Stimulated activated CD8-positive, alpha-beta memory T cell treated with anti-CD3 and anti-CD28 coated beads, Interleukin-15, amount 100 ng/mL, for 1 hour (primary cell): ENCODE results near the gene HBA2.
"Not testable (repeated sequence)": the region's sequence is repeated elsewhere in the genome, so short reads cannot be mapped to it uniquely, and the experiment has no call there.

Experiments
- DNase-seq: peaks from one replicate; pipeline ENCODE4 v3.0.0-alpha.2; 2020; ENCODE audit warnings: low read depth

The HBA2 gene

DNA sequence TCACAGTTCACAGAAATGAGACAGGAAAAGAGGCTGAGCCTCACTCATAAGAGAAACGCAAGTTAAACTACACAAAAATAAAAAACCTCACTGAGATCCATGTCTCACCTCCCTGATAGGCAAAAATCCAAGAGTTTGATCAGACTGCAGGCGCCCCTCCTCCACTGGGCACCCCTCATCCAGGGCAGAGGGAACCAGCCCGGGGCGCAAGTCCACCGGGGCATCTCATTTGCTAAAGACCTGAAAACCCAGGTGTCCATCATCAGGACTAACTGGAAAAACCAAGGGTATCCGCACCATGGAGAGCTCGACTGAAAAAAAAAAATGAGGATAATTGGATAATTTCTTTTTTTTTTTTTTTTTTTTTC, 17.7 kb upstream of the HBA2 start:
- no peak for DNase-seq

DNA sequence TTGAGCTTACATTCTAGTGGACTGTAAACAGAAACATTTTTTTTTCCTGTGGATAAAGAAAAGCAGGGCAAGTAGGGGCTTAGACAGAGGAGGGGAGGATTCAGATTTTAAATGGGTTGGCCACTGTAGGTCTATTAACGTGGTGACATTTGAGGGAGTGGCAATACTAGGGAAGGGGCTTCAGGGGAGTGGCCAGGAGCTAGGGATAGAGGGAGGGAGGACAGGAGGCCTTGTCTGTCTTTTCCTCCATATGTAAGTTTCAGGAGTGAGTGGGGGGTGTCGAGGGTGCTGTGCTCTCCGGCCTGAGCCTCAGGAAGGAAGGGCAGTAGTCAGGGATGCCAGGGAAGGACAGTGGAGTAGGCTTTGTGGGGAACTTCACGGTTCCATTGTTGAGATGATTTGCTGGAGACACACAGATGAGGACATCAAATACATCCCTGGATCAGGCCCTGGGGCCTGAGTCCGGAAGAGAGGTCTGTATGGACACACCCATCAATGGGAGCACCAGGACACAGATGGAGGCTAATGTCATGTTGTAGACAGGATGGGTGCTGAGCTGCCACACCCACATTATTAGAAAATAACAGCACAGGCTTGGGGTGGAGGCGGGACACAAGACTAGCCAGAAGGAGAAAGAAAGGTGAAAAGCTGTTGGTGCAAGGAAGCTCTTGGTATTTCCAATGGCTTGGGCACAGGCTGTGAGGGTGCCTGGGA, 13.4 kb upstream of the HBA2 start:
- no peak for DNase-seq

- not testable (repeated sequence) for DNase-seq
These were observed 12.4 kb upstream of the HBA2 start for GRCh38 chr16:160242-160641.

DNA sequence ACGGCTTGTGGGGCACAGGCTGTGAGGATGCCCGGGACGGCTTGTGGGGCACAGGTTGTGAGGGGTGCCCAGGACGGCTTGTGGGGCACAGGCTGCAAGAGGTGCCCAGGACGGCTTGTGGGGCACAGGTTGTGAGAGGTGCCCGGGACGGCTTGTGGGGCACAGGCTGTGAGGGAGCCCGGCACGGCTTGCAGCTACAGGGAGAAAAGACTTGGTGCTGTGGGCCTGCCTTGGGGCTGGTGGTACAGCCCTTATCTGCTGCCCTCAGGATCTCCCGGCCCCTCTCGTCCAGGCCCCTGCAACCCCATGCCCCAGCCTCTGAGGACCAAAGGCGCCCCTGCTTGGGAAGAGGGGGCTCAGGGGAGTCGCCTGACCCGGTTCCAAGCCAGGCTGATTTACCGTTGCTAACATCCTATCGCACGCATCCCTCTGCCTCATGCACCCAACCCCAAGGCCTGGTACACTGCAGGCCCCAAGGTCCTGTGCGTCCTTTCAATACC, 11.9 kb upstream of the HBA2 start:
- no peak for DNase-seq

- no peak for DNase-seq
These were observed 10.2 kb upstream of the HBA2 start for GRCh38 chr16:162271-162991.

DNA sequence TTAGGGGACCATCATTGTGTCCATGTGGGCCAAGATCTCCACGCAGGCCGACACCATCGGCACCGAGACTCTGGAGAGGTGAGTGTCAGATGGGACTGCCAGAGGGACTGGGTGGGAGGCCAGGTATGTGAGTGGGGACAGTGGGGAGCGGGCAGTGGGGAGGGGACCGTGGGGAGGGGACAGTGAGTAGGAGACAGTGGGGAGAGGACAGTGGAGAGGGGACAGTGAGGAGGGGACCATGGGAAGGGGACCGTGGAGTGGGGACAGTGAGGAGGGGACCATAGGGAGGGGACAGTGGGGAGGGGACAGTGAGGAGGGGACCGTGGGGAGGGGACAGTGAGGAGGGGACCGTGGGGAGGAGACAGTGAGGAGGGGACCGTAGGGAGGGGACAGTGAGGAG, 9.5 kb upstream of the HBA2 start:
- DNase-seq: not testable (repeated sequence)

DNA sequence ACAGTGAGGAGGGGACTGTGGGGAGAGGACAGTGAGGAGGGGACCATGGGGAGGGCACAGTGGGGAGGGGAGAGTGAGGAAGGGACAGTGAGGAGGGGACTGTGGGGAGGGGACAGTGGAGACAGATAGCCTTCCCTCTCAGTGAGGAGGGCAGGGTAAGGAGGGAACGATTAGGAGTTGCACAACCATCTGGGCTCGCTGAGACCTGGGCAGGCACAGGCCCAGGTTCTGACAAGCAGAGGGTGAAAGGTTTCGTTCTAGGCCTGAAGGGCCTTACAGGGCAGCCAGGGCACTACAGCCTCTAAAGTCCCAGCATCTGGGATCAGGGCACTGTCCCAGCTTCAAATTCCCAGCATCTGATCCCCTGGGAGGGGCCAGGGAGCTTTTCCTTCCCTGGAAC, 9.0 kb upstream of the HBA2 start:
- DNase-seq: not testable (repeated sequence)

DNA sequence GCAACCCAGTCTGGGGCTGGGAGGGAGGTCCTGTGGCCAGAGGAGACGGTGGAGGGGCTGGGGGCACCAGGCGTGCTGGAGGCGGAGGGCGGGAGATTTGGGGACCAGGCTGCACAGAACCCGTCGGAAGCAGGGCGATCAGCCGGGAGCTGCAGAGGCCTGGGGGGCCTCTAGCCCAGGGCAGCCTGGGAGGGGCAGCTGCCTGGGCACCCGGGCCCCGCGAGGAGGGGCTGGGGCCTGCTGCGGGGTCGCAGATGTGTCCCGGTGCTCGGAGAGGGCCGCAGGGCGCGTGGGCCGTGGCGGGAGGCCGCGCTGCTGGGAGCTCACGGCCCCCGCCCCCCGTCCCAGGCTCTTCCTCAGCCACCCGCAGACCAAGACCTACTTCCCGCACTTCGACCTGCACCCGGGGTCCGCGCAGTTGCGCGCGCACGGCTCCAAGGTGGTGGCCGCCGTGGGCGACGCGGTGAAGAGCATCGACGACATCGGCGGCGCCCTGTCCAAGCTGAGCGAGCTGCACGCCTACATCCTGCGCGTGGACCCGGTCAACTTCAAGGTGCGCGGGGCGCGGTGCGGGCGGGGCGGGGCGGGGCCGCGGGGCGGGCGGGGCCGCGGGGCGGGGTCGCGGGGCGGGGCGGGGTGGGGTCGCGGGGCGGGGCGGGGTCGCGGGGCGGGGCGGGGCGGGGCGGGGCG, 8.4 kb upstream of the HBA2 start:
- not testable (repeated sequence) for DNase-seq

GRCh38 chr16:164827-165538, 7.7 kb upstream of the HBA2 start:
- no peak for DNase-seq

DNA sequence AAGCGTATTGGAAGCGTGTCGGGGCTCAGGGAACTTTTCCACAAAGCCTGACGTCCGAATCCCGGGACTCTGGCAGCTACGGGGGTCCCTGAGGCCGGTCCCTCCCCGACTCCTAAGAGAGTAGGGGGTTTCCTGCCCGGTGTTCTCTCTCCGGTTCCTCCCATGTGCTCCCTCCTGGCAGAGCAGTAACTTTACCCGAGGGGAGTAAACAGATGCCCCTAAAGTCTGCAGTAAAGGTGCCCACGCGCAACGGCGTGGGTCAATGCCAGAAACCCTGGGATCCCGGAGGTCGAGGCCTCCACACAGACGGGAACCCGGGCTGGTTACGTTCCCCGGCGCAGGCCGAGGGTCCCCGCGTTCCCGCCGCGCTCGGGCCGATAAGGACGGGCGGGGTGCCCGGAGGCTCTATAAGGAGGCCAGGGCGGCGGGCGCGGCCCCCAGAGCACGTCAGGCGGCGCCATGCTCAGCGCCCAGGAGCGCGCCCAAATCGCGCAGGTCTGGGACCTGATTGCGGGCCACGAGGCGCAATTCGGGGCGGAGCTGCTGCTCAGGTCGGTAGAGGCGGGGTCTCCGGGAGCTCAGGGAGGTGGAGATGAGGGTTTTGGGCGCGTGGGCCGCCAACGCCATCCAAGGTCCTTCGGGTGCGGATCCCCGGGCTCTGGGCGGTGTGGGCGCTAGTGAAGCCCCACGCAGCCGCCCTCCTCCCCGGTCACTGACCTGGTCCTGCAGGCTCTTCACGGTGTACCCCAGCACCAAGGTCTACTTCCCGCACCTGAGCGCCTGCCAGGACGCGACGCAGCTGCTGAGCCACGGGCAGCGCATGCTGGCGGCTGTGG, 6.9 kb upstream of the HBA2 start, which contains the start of gene HBM:
HBM (plus strand) TSS at position 440 of the 836 bp plus-strand sequence; CDS start at position 460, 20 bp downstream.
- DNase-seq: no peak

- DNase-seq: no peak
These were observed 6.1 kb upstream of the HBA2 start for GRCh38 chr16:166375-167121.

GRCh38 chr16:167122-167690, 5.5 kb upstream of the HBA2 start:
- no peak for DNase-seq

DNA sequence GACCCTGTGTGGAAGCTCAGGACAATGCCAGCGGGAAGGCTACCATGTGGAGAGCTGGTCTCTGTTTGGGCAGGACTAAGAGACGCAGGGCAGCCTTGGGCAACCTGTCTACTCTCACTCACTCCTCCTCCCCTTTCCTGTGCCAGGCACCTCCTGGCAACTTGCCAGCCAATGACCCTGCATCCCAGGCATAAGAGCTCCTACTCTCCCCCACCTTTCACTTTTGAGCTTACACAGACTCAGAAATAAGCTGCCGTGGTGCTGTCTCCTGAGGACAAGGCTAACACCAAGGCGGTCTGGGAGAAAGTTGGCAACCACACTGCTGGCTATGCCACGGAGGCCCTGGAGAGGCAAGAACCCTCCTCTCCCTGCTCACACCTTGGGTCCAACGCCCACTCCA, 4.3 kb upstream of the HBA2 start:
- no peak for DNase-seq

- no peak for DNase-seq
These were observed 3.7 kb upstream of the HBA2 start for GRCh38 chr16:169014-169413.

GRCh38 chr16:170088-170507, 2.6 kb upstream of the HBA2 start:
- not testable (repeated sequence) for DNase-seq

- DNase-seq: no peak
These were observed 1.9 kb upstream of the HBA2 start for GRCh38 chr16:170788-171187.

- DNase-seq: not testable (repeated sequence)
These were observed 657 bp downstream of the HBA2 start for GRCh38 chr16:173211-173854.

DNA sequence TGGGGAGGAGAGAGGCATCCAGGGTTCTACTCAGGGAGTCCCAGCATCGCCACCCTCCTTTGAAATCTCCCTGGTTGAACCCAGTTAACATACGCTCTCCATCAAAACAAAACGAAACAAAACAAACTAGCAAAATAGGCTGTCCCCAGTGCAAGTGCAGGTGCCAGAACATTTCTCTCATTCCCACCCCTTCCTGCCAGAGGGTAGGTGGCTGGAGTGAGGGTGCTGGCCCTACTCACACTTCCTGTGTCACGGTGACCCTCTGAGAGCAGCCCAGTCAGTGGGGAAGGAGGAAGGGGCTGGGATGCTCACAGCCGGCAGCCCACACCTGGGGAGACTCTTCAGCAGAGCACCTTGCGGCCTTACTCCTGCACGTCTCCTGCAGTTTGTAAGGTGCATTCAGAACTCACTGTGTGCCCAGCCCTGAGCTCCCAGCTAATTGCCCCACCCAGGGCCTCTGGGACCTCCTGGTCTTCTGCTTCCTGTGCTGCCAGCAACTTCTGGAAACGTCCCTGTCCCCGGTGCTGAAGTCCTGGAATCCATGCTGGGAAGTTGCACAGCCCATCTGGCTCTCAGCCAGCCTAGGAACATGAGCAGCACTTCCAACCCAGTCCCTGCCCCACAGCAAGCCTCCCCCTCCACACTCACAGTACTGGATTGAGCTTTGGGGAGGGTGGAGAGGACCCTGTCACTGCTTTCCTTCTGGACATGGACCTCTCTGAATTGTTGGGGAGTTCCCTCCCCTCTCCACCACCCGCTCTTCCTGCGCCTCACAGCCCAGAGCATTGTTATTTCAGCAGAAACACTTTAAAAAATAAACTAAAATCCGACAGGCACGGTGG, 1.5 kb downstream of the HBA2 start:
- not testable (repeated sequence) for DNase-seq
